Measurements from ENCODE around the gene ZMIZ1. TPM values are rescaled to one million over a fixed set of nuclear protein-coding genes. Genes with fewer than 3 reads are reported as not detected.

The ZMIZ1 gene
- total RNA-seq, 2 donors from 2014 or later: 27.2 to 42.2 TPM

- H3K27me3 ChIP-seq: no peaks in the 10 kb centered on the region
- peaks cover 0 to 27% of the 10 kb centered on the region in 2 donors for H3K36me3 ChIP-seq (replicated peaks in 1 of 2; ENCODE audit: insufficient read depth in 1 of 2, low read depth in 2 of 2)
- no peak overlapping the region for H3K4me3 ChIP-seq
- intact Hi-C loops (cut with DNase I): no loop called here
- WGBS, 2 donors: 87 to 92% methylated on average over 13 of the region's 13 CpGs
- no peak overlapping the region for H3K27ac ChIP-seq
- TF ChIP-seq CTCF (IDR thresholded peaks at IDR 0.05): no peak
- TF ChIP-seq POLR2A (IDR thresholded peaks at IDR 0.05): no peak
- peaks cover 44% of the 10 kb centered on the region for H3K4me1 ChIP-seq
- DNase-seq (no peak), ATAC-seq (no peak)
- no peaks in the 10 kb centered on the region for H3K9me3 ChIP-seq
Measured at GRCh38 chr10:79351332-79351731, 282.6 kb downstream of the ZMIZ1 start.

GRCh38 chr10:79352035-79352877 is 283.5 kb downstream of the ZMIZ1 start:
- no peak for ATAC-seq
- WGBS, 2 donors: 84 to 95% methylated on average over 6 to 11 of the region's 11 CpGs
- DNase-seq: no peak
- Histone ChIP-seq H3K27me3 (no peaks in the 10 kb centered on the region), H3K4me1 (peaks cover 36% of the 10 kb centered on the region), H3K4me3 (no peak overlapping the region), H3K36me3 (replicated peaks in 1 of 2; ENCODE audit: insufficient read depth in 1 of 2, low read depth in 2 of 2) (peaks cover 0 to 27% of the 10 kb centered on the region in 2 donors), H3K27ac (no peak overlapping the region), H3K9me3 (no peaks in the 10 kb centered on the region)
- intact Hi-C loops (cut with DNase I): no loop called here
- TF ChIP-seq CTCF (IDR thresholded peaks at IDR 0.05): no peak
- no peak for TF ChIP-seq POLR2A (IDR thresholded peaks at IDR 0.05)

GRCh38 chr10:79353000-79353406 is 284.2 kb downstream of the ZMIZ1 start:
- Histone ChIP-seq H3K36me3 (replicated peaks in 1 of 2; ENCODE audit: insufficient read depth in 1 of 2, low read depth in 2 of 2) (peaks cover 0 to 27% of the 10 kb centered on the region in 2 donors), H3K9me3 (no peaks in the 10 kb centered on the region), H3K27ac (no peak overlapping the region), H3K27me3 (no peaks in the 10 kb centered on the region), H3K4me1 (peaks cover 30% of the 10 kb centered on the region), H3K4me3 (no peak overlapping the region)
- DNase-seq (peak in 1 of 4 donors; percentile 36), ATAC-seq (no peak)
- TF ChIP-seq CTCF (IDR thresholded peaks at IDR 0.05): no peak
- no peak for TF ChIP-seq POLR2A (IDR thresholded peaks at IDR 0.05)
- WGBS, 2 donors: 79 to 85% methylated on average over 7 to 8 of the region's 8 CpGs
- intact Hi-C loops (cut with DNase I): no loop called here

GRCh38 chr10:79353726-79354125 is 285.0 kb downstream of the ZMIZ1 start:
- intact Hi-C loops (cut with DNase I): no loop called here

More at GRCh38 chr10:79353726-79354125, 285.0 kb downstream of the ZMIZ1 start:
- H3K4me1 ChIP-seq: peaks cover 27% of the 10 kb centered on the region
- 65 to 66% methylated on average over 11 of the region's 11 CpGs for WGBS, 2 donors
- no peak overlapping the region for H3K27ac ChIP-seq
- no peak for ATAC-seq
- H3K4me3 ChIP-seq: no peak overlapping the region
- H3K9me3 ChIP-seq: no peaks in the 10 kb centered on the region
- peaks cover 0 to 27% of the 10 kb centered on the region in 2 donors for H3K36me3 ChIP-seq (replicated peaks in 1 of 2; ENCODE audit: insufficient read depth in 1 of 2, low read depth in 2 of 2)
- H3K27me3 ChIP-seq: no peaks in the 10 kb centered on the region
- TF ChIP-seq POLR2A (IDR thresholded peaks at IDR 0.05) (no peak), CTCF (IDR thresholded peaks at IDR 0.05) (no peak)
- DNase-seq: no peak

All from body of pancreas (tissue), 4 donors.